Measurements from ENCODE around the gene OVCA2. TPM values are rescaled to one million over a fixed set of nuclear protein-coding genes. Genes with fewer than 3 reads are reported as not detected.

Gene OVCA2
- total RNA-seq, 1 donor from 2014 or later: 27.8 TPM

- Mint-ChIP-seq H3K36me3 (no peaks in the 10 kb centered on the region), H3K27me3 (peaks cover 57% of the 10 kb centered on the region), H3K4me3 (no peak overlapping the region), H3K9me3 (no peaks in the 10 kb centered on the region), H3K4me1 (ENCODE audit: unreplicated experiment) (peaks cover 23% of the 10 kb centered on the region), H3K27ac (no peak overlapping the region)
- TF ChIP-seq CTCF (conservative IDR thresholded peaks at IDR 0.05): no peak
- no peak for DNase-seq (ENCODE audit: extremely low spot score, unreplicated experiment)
Measured at GRCh38 chr17:2018716-2019510, 22.9 kb upstream of the OVCA2 start.

GRCh38 chr17:2019723-2020122, 22.1 kb upstream of the OVCA2 start:
- Mint-ChIP-seq H3K4me3 (no peak overlapping the region), H3K9me3 (no peaks in the 10 kb centered on the region), H3K27ac (no peak overlapping the region), H3K36me3 (no peaks in the 10 kb centered on the region), H3K27me3 (peaks cover 58% of the 10 kb centered on the region), H3K4me1 (ENCODE audit: unreplicated experiment) (peaks cover 23% of the 10 kb centered on the region)
- no peak for DNase-seq (ENCODE audit: extremely low spot score, unreplicated experiment)
- no peak for TF ChIP-seq CTCF (conservative IDR thresholded peaks at IDR 0.05)

GRCh38 chr17:2020721-2021120, 21.1 kb upstream of the OVCA2 start:
- no peak for DNase-seq (ENCODE audit: extremely low spot score, unreplicated experiment)
- no peak for TF ChIP-seq CTCF (conservative IDR thresholded peaks at IDR 0.05)
- peaks cover 64% of the 10 kb centered on the region for H3K27me3 Mint-ChIP-seq
- no peak overlapping the region for H3K4me3 Mint-ChIP-seq
- no peak overlapping the region for H3K27ac Mint-ChIP-seq
- no peaks in the 10 kb centered on the region for H3K36me3 Mint-ChIP-seq
- peaks cover 23% of the 10 kb centered on the region for H3K4me1 Mint-ChIP-seq (ENCODE audit: unreplicated experiment)
- H3K9me3 Mint-ChIP-seq: no peaks in the 10 kb centered on the region

- Mint-ChIP-seq H3K36me3 (no peaks in the 10 kb centered on the region), H3K27ac (no peak overlapping the region), H3K4me1 (ENCODE audit: unreplicated experiment) (peaks cover 26% of the 10 kb centered on the region), H3K4me3 (peak overlapping the region; percentile 41), H3K9me3 (peaks cover 4% of the 10 kb centered on the region), H3K27me3 (peaks cover 74% of the 10 kb centered on the region)
- no peak for TF ChIP-seq CTCF (conservative IDR thresholded peaks at IDR 0.05)
- no peak for DNase-seq (ENCODE audit: extremely low spot score, unreplicated experiment)
Measured at GRCh38 chr17:2022647-2023240, 19.1 kb upstream of the OVCA2 start.

GRCh38 chr17:2023256-2023655, 18.6 kb upstream of the OVCA2 start:
- H3K4me3 Mint-ChIP-seq: peak overlapping the region; percentile 41
- peaks cover 21% of the 10 kb centered on the region for H3K4me1 Mint-ChIP-seq (ENCODE audit: unreplicated experiment)
- H3K27ac Mint-ChIP-seq: no peak overlapping the region
- H3K9me3 Mint-ChIP-seq: peaks cover 4% of the 10 kb centered on the region
- H3K36me3 Mint-ChIP-seq: no peaks in the 10 kb centered on the region
- no peak for TF ChIP-seq CTCF (conservative IDR thresholded peaks at IDR 0.05)
- DNase-seq (ENCODE audit: extremely low spot score, unreplicated experiment): no peak
- H3K27me3 Mint-ChIP-seq: peaks cover 74% of the 10 kb centered on the region
